Pancreas (tissue), 10 donors: ENCODE measurements around the gene CCHCR1. TPM values are rescaled to one million over a fixed set of nuclear protein-coding genes. Genes with fewer than 3 reads are reported as not detected.
"Not testable (repeated sequence)": the region's sequence is repeated elsewhere in the genome, so short reads cannot be mapped to it uniquely, and the experiment has no call there.

Experiments
- ATAC-seq, 4 donors: fragments of 200-7000 bp; cut with Tn5 transposase; one replicate each; pipeline versions ENCODE4 v1.8.0 to v1.9.1; 2020; ENCODE audit warnings: mild to moderate bottlenecking in 4 of 4, moderate library complexity in 4 of 4
- DNase-seq, 6 donors: peaks; one replicate each; pipeline ENCODE4 v3.0.0-alpha.2; 2020
- FAIRE-seq: peaks from 2 replicates; lab custom pipeline; 2012; peaks lifted over from hg19 to GRCh38; lab: Jason Lieb, UNC
- H3K27ac ChIP-seq, 4 donors: fragments of 200-600 bp; sonication (generic); 1 replicate in 3 of 4; 2 replicates in 1 of 4; pipeline versions ENCODE4 v1.5.0 to v1.8.0; 2020
- H3K27me3 ChIP-seq, 4 donors: fragments of 200-600 bp; one replicate each; pipeline ENCODE4 v1.8.0; 2021
- H3K36me3 ChIP-seq, 3 donors: fragments of 200-600 bp; sonication (generic) in 1 of 3; one replicate each; pipeline versions ENCODE4 v1.5.0 to v1.8.0; 2020 to 2021
- H3K4me1 ChIP-seq, 3 donors: fragments of 200-600 bp; one replicate each; pipeline ENCODE4 v1.8.0; 2021
- H3K4me3 ChIP-seq, 4 donors: fragments of 200-600 bp; sonication (generic) in 2 of 4; one replicate each; pipeline versions ENCODE4 v1.5.0 to v1.8.0; 2020 to 2021
- H3K9me3 ChIP-seq, 4 donors: fragments of 200-600 bp; one replicate each; pipeline ENCODE4 v1.8.0; 2021
- CTCF ChIP-seq, 4 donors: fragments of 200-600 bp; sonication (generic) in 3 of 4; IDR thresholded peaks; one replicate each; pipeline versions ENCODE4 v1.5.0 to v1.8.0; 2021; ENCODE audit warnings: antibody characterized with exemption in 4 of 4
- WGBS, 2 donors: extraction: QIAGEN DNeasy Blood & Tissue Kit; methylation state at CpG; one replicate each; pipeline ENCODE4 v1.1.7; 2013; 5-methylcytosine and 5-hydroxymethylcytosine counted together
- intact Hi-C, 3 donors: fragments of 100-400 bp; cut with DNase I; formaldehyde crosslinking; loops; one replicate each; pipeline versions ENCODE4 v1.11.1 to v1.14.2; 2022
- polyA plus RNA-seq, 2 donors: library from polyadenylated mRNA; stranded (reverse); fragments of 200-250 nt; gene quantifications; one replicate each; pipeline ENCODE4 v1.2.3, GENCODE V29; 2013
- total RNA-seq, 6 donors: library from RNA; stranded (reverse); fragmentation: NEBNext Ultra II Directional in 4 of 6; extraction: Animal tissue kit (Norgen Biotek cat#: 25700) in 4 of 6; gene quantifications; one replicate each; pipeline versions ENCODE4 v1.2.1 to v1.2.4, GENCODE V29; 2021 to 2023
- donor health status: healthy with polysubstance abuse.
- donor health status: DM: no; HTN: no; CAD: no; lungs with moderate emphysema.
- donor health status: DM: no; HTN: no; CAD: no.
- donor health status: control.
- donor health status: control.
- donor health status: Bipolar disorder and iron deficiency.
- donor health status: DM: yes; HTN: yes; CAD: no.
- donor health status: DM: no; HTN: no; CAD: no.
- donor health status: DM: no; HTN: no; CAD: no.
- donor health status: DM: yes; HTN: yes; CAD: no.

CCHCR1 gene
- total and polyA plus RNA-seq, 8 donors = 6.7 to 27.0 (median 15.6) TPM

GRCh38 chr6:31194061-31194834 lies 36.6 kb upstream of the CCHCR1 start:
- Histone ChIP-seq H3K27ac (no peak overlapping the region), H3K4me3 (no peak overlapping the region), H3K4me1 (peaks cover 0 to 9% (median 0%) of the 10 kb centered on the region in 3 donors), H3K36me3 (no peaks in the 10 kb centered on the region), H3K9me3 (no peaks in the 10 kb centered on the region), H3K27me3 (no peaks in the 10 kb centered on the region)
- DNase-seq (no peak), FAIRE-seq (no peak), ATAC-seq (no peak)
- intact Hi-C loops = loop anchor here in 1 of 3 donors (10.0 kb wide), 1 partner anchor 171 kb away; no protein-coding TSS in a partner anchor
- no peak for TF ChIP-seq CTCF (IDR thresholded peaks at IDR 0.05)
- WGBS, 2 donors = 61 to 71% methylated on average over 6 of the region's 6 CpGs

- no peaks in the 10 kb centered on the region for H3K9me3 ChIP-seq
- no peak for ATAC-seq
- no peak for TF ChIP-seq CTCF (IDR thresholded peaks at IDR 0.05)
- no peaks in the 10 kb centered on the region for H3K27me3 ChIP-seq
- H3K4me3 ChIP-seq = no peak overlapping the region
- no peaks in the 10 kb centered on the region for H3K36me3 ChIP-seq
- peaks cover 0 to 11% (median 3%) of the 10 kb centered on the region in 3 donors for H3K4me1 ChIP-seq
- 81 to 84% methylated on average over 8 of the region's 8 CpGs for WGBS, 2 donors
- intact Hi-C loops = loop anchor here in 2 of 3 donors (2.0 to 10.0 kb wide), 3 partner anchors 54 to 172 kb away; partner anchors contain the start of gene PSORS1C2 (in 1 of the 2)
- no peak overlapping the region for H3K27ac ChIP-seq
- FAIRE-seq = no peak
- no peak for DNase-seq
These were observed 35.6 kb upstream of the CCHCR1 start for GRCh38 chr6:31193206-31193605.

GRCh38 chr6:31192431-31193105 lies 35.0 kb upstream of the CCHCR1 start:
- TF ChIP-seq CTCF (IDR thresholded peaks at IDR 0.05) = peak in 3 of 4 donors; percentile 26 to 49 (median 39)
- peak in 3 of 4 donors; percentile 31 to 56 (median 44) for ATAC-seq
- FAIRE-seq = not testable (repeated sequence)

GRCh38 chr6:31190488-31190887 lies 32.9 kb upstream of the CCHCR1 start:
- no peak for TF ChIP-seq CTCF (IDR thresholded peaks at IDR 0.05)
- ATAC-seq (no peak), FAIRE-seq (no peak), DNase-seq (no peak)
- Histone ChIP-seq H3K9me3 (no peaks in the 10 kb centered on the region), H3K36me3 (no peaks in the 10 kb centered on the region), H3K4me3 (no peak overlapping the region), H3K27me3 (no peaks in the 10 kb centered on the region), H3K27ac (no peak overlapping the region), H3K4me1 (peaks cover 13 to 18% (median 14%) of the 10 kb centered on the region in 3 donors)
- intact Hi-C loops = loop anchor here in 1 of 3 donors (10.0 kb wide), 1 partner anchor 174 kb away; no protein-coding TSS in a partner anchor
- WGBS, 2 donors = 74 to 86% methylated on average over 4 of the region's 4 CpGs

More at GRCh38 chr6:31192431-31193105, 35.0 kb upstream of the CCHCR1 start:
- H3K4me1 ChIP-seq = peaks cover 3 to 13% (median 4%) of the 10 kb centered on the region in 3 donors
- H3K27ac ChIP-seq, H3K27me3 ChIP-seq, H3K9me3 ChIP-seq, H3K4me3 ChIP-seq, H3K36me3 ChIP-seq: not testable (repeated sequence)
- WGBS, 2 donors = 52 to 56% methylated on average over 10 of the region's 10 CpGs
- peak in 5 of 6 donors; percentile 61 to 83 (median 69) for DNase-seq
- intact Hi-C loops = loop anchor here in 2 of 3 donors (2.0 to 10.0 kb wide), 3 partner anchors 54 to 172 kb away; partner anchors contain the start of gene PSORS1C2 (in 1 of the 2)

- H3K9me3 ChIP-seq, intact Hi-C loops, H3K4me3 ChIP-seq, FAIRE-seq, H3K36me3 ChIP-seq, H3K27me3 ChIP-seq: not testable (repeated sequence)
- peak overlapping the region in 3 of 4 donors; percentile 88 to 98 (median 97) for H3K27ac ChIP-seq
- ATAC-seq (peak; percentile 4 to 29 (median 12)), DNase-seq (peak in 1 of 6 donors; percentile 23)
- H3K4me1 ChIP-seq = peaks cover 13 to 19% (median 14%) of the 10 kb centered on the region in 3 donors
- WGBS, 2 donors = 42 to 45% methylated on average over 3 of the region's 3 CpGs
These were observed 31.6 kb upstream of the CCHCR1 start for GRCh38 chr6:31189223-31189622.
